Measurements from ENCODE around the gene FA2H. TPM values are rescaled to one million over a fixed set of nuclear protein-coding genes. Genes with fewer than 3 reads are reported as not detected.

Gene FA2H
- total RNA-seq, 1 donor from 2014 or later: not detected

DNA sequence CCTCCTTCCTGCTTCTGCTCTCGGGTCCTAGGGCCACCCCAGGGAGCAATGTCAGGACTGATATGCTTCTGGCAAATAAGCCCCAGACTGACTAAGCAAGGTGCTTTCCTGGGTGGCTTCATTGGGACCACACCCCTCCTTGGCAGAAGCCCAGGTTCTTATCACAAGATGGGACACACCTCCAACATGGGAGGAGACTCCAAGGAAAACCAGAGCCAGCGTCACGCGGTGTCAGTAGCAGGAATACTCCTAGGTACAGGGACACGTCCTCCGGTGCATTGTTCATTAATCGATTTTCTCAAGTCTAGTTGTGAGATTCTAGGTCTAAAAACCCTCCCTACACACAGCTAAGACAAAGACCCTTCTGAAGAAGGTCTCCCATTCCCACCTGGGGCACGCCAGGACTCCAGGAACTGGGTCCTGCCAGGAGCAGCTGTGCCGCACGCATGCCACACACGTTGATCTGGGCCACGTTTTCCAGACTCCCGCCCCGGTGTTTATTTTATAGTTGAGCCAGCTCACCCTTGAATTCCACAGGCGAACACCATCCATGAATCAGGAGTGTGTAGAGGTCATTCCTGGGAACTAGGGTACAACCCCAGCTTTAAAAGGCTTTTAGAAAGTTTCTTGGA is 30.8 kb downstream of the FA2H start:
- no peak for DNase-seq (ENCODE audit: low spot score in 2 of 2)
- Histone ChIP-seq H3K27ac (no peak overlapping the region), H3K36me3 (no peaks in the 10 kb centered on the region), H3K9me3 (no peaks in the 10 kb centered on the region), H3K4me1 (peaks cover 0 to 5% of the 10 kb centered on the region in 2 donors), H3K4me3 (no peak overlapping the region), H3K27me3 (no peaks in the 10 kb centered on the region)
- intact Hi-C loops (cut with DNase I): no loop called here
- TF ChIP-seq, protein P1, sequence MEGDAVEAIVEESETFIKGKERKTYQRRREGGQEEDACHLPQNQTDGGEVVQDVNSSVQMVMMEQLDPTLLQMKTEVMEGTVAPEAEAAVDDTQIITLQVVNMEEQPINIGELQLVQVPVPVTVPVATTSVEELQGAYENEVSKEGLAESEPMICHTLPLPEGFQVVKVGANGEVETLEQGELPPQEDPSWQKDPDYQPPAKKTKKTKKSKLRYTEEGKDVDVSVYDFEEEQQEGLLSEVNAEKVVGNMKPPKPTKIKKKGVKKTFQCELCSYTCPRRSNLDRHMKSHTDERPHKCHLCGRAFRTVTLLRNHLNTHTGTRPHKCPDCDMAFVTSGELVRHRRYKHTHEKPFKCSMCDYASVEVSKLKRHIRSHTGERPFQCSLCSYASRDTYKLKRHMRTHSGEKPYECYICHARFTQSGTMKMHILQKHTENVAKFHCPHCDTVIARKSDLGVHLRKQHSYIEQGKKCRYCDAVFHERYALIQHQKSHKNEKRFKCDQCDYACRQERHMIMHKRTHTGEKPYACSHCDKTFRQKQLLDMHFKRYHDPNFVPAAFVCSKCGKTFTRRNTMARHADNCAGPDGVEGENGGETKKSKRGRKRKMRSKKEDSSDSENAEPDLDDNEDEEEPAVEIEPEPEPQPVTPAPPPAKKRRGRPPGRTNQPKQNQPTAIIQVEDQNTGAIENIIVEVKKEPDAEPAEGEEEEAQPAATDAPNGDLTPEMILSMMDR (IDR thresholded peaks at IDR 0.05): no peak

DNA sequence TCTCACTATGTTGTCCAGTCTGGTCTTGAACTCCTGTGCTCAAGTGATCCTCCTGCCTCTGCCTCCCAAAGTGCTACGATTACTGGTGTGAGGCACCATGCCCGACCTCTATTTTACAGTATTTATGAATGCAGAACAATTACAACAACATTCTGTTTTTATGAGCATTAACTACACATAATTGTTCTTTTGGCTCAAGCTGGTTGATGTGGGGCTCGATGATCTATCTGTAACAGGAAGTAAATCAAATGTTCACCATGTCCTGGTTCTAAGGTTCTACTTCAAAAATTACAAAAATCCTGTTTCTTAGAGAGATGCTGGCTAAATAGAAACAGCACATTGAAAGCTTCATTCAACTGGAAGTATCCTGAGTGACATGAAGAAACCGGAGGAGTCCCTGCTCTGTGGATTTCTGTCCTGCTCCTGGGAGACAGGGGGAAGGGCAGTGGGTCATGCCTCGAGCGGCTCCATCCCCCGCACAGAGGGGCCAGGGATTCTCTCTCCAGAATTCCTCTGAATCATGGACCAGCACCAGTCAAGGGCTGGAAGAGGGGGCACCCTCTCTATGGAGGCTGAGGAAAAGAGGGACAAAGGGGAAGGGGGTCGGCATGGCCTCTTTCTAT is 31.5 kb downstream of the FA2H start:
- TF ChIP-seq, protein P1 (IDR thresholded peaks at IDR 0.05): no peak
- peaks cover 0 to 5% of the 10 kb centered on the region in 2 donors for H3K4me1 ChIP-seq

DNA sequence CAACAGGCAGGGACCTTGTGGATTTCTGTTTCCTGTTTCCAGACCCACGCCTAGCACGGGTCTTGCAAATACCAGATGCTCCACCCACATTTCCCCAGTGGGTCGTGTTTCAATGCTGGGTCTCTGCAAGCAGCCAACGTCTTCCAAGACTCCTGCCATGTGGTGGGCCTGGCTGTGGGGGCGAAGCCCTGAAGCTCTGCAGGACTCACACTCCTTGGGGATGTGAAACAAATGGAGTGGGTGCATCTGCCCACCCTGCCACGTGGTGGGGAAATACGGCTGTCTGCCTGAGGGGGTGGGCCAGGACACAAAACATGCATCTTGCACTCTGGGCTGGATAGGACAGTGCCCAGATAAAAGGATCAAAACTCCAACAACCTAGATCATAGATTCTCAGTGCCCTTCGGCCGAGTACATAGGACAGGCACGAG is 32.6 kb downstream of the FA2H start:
- H3K9me3 ChIP-seq: no peaks in the 10 kb centered on the region
- no peaks in the 10 kb centered on the region for H3K27me3 ChIP-seq
- DNase-seq (ENCODE audit: low spot score in 2 of 2): no peak
- H3K4me3 ChIP-seq: no peak overlapping the region
- intact Hi-C loops (cut with DNase I): no loop called here
- H3K4me1 ChIP-seq: peaks cover 0 to 5% of the 10 kb centered on the region in 2 donors
- no peak overlapping the region for H3K27ac ChIP-seq
- no peaks in the 10 kb centered on the region for H3K36me3 ChIP-seq
- TF ChIP-seq, protein P1 (IDR thresholded peaks at IDR 0.05): no peak

More for the DNA sequence above, 31.5 kb downstream of the FA2H start:
- Histone ChIP-seq H3K9me3 (no peaks in the 10 kb centered on the region), H3K27ac (no peak overlapping the region), H3K36me3 (no peaks in the 10 kb centered on the region), H3K4me3 (no peak overlapping the region), H3K27me3 (no peaks in the 10 kb centered on the region)
- DNase-seq (ENCODE audit: low spot score in 2 of 2): no peak
- intact Hi-C loops (cut with DNase I): no loop called here

DNA sequence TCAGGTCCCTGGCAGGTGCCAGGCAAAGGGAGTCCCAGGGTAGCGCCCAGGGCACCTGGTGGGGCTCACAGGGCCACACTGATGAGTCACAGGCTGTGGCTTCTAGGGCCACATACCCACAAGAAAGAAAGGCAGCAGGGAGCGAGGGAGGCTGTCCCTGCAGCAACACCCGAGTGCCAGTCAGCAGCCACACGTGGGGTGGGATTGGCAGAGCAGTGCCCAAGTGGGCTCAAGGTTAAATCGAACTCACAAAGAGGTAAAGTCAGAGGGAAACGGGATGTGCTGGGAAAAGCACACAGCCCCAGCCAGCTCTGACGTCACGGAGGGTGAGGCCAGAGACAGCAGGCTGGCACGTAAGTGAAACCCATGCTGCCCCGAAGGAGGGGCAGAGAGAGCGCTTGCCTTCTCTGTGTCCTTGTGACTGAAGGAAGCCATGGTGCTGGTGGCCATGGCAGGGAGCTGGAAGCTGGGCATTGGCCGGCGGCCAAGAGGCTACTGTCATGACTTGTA is 33.8 kb downstream of the FA2H start:
- Histone ChIP-seq H3K4me1 (peaks cover 0 to 5% of the 10 kb centered on the region in 2 donors), H3K36me3 (no peaks in the 10 kb centered on the region), H3K27me3 (no peaks in the 10 kb centered on the region), H3K4me3 (no peak overlapping the region), H3K9me3 (no peaks in the 10 kb centered on the region), H3K27ac (no peak overlapping the region)
- no peak for DNase-seq (ENCODE audit: low spot score in 2 of 2)
- TF ChIP-seq, protein P1 (IDR thresholded peaks at IDR 0.05): no peak
- intact Hi-C loops (cut with DNase I): no loop called here

DNA sequence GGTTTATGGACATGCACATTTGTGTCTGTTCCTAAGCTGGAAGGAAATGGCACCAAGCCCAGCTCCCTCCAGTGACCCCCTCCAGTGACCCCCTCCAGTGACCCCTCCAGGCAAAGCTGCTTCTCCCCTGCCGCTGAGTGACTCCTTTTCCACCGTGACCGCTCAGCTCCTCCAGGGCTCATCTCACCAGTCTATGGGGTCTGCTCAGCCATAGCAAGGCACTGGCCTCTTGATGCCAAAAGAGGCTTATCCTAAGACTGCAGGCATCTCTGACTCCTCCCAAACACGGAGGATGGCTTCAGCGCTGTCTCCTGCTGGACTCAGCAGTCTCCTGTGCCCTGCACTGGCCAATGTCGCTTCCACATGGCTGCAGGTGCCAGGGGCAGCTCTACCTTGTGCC is 35.3 kb downstream of the FA2H start:
- no peaks in the 10 kb centered on the region for H3K9me3 ChIP-seq
- TF ChIP-seq, protein P1 (IDR thresholded peaks at IDR 0.05): no peak
- no peak for DNase-seq (ENCODE audit: low spot score in 2 of 2)
- H3K27me3 ChIP-seq: no peaks in the 10 kb centered on the region
- H3K27ac ChIP-seq: no peak overlapping the region
- intact Hi-C loops (cut with DNase I): no loop called here
- no peak overlapping the region for H3K4me3 ChIP-seq
- H3K36me3 ChIP-seq: no peaks in the 10 kb centered on the region
- H3K4me1 ChIP-seq: peaks cover 0 to 5% of the 10 kb centered on the region in 2 donors
